ENCODE results near the gene EPS8.

The EPS8 gene

DNA sequence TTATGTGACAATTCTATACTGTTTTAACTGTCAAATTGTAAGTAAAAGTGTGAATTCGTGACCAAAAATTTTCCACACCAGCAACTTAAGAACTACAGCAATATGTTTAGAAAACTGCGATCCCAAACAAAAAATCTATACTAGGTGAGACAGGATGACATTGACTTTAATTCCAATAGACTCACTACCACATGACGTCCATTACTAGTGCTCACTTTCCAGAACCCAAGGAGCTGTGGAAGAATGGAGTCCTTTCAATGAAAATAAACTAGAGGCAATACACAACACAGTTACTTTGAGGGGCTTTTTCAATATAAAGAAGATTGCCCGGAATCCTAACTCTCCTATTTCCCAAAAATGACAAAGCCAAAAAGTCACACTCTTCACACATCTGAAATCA lies 1.4 kb downstream of the EPS8 start:
- peak overlapping the region; percentile 80 for H3K4me3 ChIP-seq (ENCODE audit: control insufficient read depth, low read depth, low read length)
- TF ChIP-seq CTCF (IDR thresholded peaks at IDR 0.05; ENCODE audit: control insufficient read depth, insufficient read depth, low read depth, low read length, missing control alignments): no peak
- DNase-seq (ENCODE audit: low read depth): no peak

DNA sequence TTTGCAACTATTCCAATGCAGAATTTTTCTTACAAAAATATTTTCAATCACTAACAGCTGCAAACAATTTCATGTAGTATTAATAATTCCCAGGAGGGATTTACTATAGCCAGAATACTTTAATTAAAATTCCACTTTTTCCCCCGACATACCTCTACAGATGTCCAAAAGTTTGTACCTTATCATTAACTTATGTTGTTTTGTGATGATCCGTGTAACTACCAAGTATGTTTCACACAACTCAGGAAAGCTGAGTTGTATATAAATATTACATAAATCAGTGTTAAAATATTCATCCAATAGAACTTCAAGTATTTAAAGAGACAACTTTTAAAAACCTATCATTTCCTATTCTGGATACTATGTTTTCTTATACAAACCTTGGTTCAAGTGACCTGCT lies 2.4 kb downstream of the EPS8 start:
- no peak for TF ChIP-seq CTCF (IDR thresholded peaks at IDR 0.05; ENCODE audit: control insufficient read depth, insufficient read depth, low read depth, low read length, missing control alignments)
- peak overlapping the region; percentile 80 for H3K4me3 ChIP-seq (ENCODE audit: control insufficient read depth, low read depth, low read length)

DNA sequence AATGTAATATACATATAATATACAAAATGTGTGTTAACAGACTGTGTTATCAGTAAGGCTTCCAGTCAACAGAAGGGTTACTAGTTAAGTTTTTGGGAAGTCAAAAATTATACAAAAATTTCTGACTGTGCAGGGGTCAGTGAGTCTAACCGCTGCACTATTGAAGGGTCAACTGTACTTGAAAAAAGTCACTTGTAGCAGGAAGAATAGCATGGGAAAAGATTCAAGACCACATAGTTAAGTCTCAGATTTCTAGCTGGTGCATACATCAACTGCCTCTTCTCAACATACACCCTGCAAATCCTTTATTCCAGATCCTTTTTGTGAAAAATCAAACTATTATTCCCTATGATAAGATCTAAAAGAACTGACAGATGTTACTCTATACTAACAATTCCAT lies 5.9 kb downstream of the EPS8 start:
- no peak for DNase-seq (ENCODE audit: low read depth)
- TF ChIP-seq CTCF (IDR thresholded peaks at IDR 0.05; ENCODE audit: control insufficient read depth, insufficient read depth, low read depth, low read length, missing control alignments): no peak
- no peak overlapping the region for H3K4me3 ChIP-seq (ENCODE audit: control insufficient read depth, low read depth, low read length)

More for the DNA sequence above, 2.4 kb downstream of the EPS8 start:
- no peak for DNase-seq (ENCODE audit: low read depth)

DNA sequence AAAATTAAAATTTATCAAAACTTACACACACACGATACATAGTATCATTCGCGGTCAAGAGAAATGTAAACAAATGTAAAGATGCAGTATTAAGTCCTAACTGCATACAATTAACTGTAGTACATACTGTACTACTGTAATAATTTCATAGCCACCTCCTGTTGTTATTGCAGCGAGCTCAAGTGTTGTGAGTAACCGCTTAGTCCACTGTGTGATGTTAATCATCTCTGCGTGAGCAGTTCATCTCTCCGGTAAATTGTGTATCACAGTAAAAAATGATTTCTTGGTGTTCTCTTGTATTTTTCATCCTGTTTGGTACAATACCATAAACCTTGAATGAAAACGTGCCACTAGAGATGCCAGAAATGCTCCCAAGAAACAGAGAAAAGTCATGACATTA lies 6.5 kb downstream of the EPS8 start:
- H3K4me3 ChIP-seq (ENCODE audit: control insufficient read depth, low read depth, low read length): no peak overlapping the region
- TF ChIP-seq CTCF (IDR thresholded peaks at IDR 0.05; ENCODE audit: control insufficient read depth, insufficient read depth, low read depth, low read length, missing control alignments): no peak
- DNase-seq (ENCODE audit: low read depth): no peak

DNA sequence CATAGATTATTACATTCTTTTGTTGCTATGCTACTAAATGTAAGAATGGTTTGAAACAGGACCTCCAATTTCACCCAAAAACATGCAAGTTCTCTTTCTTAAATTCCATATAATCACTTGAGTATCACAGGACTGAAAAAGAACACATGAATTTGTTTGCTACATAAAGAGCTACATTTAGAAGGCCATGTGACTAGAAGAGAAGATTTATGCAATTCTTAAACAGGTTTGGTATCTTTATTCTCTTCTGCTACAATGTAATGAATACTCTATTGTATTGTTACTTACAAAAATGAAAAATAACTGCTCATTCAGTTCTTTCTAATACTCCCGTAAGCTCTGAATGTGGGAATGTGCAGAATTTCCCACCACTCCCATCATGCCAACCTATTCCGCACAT lies 9.3 kb downstream of the EPS8 start:
- no peak for TF ChIP-seq CTCF (IDR thresholded peaks at IDR 0.05; ENCODE audit: control insufficient read depth, insufficient read depth, low read depth, low read length, missing control alignments)
- no peak for DNase-seq (ENCODE audit: low read depth)
- no peak overlapping the region for H3K4me3 ChIP-seq (ENCODE audit: control insufficient read depth, low read depth, low read length)

GRCh38 chr12:15778126-15778525 lies 11.1 kb downstream of the EPS8 start:
- TF ChIP-seq CTCF (IDR thresholded peaks at IDR 0.05; ENCODE audit: control insufficient read depth, insufficient read depth, low read depth, low read length, missing control alignments): no peak
- H3K4me3 ChIP-seq (ENCODE audit: control insufficient read depth, low read depth, low read length): no peak overlapping the region
- no peak for DNase-seq (ENCODE audit: low read depth)
